ENCODE results near the gene PLXNB2.

Gene PLXNB2

GRCh38 chr22:50303515-50303847 lies 4.0 kb downstream of the PLXNB2 start:
- no peak for TF ChIP-seq TAF1 (IDR thresholded peaks at IDR 0.05; ENCODE audit: borderline replicate concordance, insufficient read depth, low read length)
- no peak for TF ChIP-seq FOXP2 (optimal IDR thresholded peaks at IDR 0.05; ENCODE audit: borderline replicate concordance, extremely low read depth, extremely low read length, insufficient read depth)
- no peak for TF ChIP-seq POLR2AphosphoS5 (IDR thresholded peaks at IDR 0.05; ENCODE audit: low read depth, low read length)
- no peak for TF ChIP-seq SIN3A (IDR thresholded peaks at IDR 0.05; ENCODE audit: borderline replicate concordance, insufficient read depth, low read length)
- no peak for TF ChIP-seq REST (IDR thresholded peaks at IDR 0.05; ENCODE audit: insufficient read depth in 1 of 2, low read depth in 2 of 2, low read length in 2 of 2)

GRCh38 chr22:50302564-50302963 lies 4.9 kb downstream of the PLXNB2 start:
- TF ChIP-seq FOXP2 (optimal IDR thresholded peaks at IDR 0.05; ENCODE audit: borderline replicate concordance, extremely low read depth, extremely low read length, insufficient read depth): no peak
- TF ChIP-seq REST (IDR thresholded peaks at IDR 0.05; ENCODE audit: insufficient read depth in 1 of 2, low read depth in 2 of 2, low read length in 2 of 2): no peak
- no peak for TF ChIP-seq POLR2AphosphoS5 (IDR thresholded peaks at IDR 0.05; ENCODE audit: low read depth, low read length)
- no peak for TF ChIP-seq SIN3A (IDR thresholded peaks at IDR 0.05; ENCODE audit: borderline replicate concordance, insufficient read depth, low read length)
- no peak for TF ChIP-seq TAF1 (IDR thresholded peaks at IDR 0.05; ENCODE audit: borderline replicate concordance, insufficient read depth, low read length)

- TF ChIP-seq TAF1 (IDR thresholded peaks at IDR 0.05; ENCODE audit: borderline replicate concordance, insufficient read depth, low read length): no peak
- TF ChIP-seq POLR2AphosphoS5 (IDR thresholded peaks at IDR 0.05; ENCODE audit: low read depth, low read length): no peak
- no peak for TF ChIP-seq REST (IDR thresholded peaks at IDR 0.05; ENCODE audit: insufficient read depth in 1 of 2, low read depth in 2 of 2, low read length in 2 of 2)
- TF ChIP-seq SIN3A (IDR thresholded peaks at IDR 0.05; ENCODE audit: borderline replicate concordance, insufficient read depth, low read length): no peak
- TF ChIP-seq FOXP2 (optimal IDR thresholded peaks at IDR 0.05; ENCODE audit: borderline replicate concordance, extremely low read depth, extremely low read length, insufficient read depth): no peak
These were observed 5.4 kb downstream of the PLXNB2 start for GRCh38 chr22:50302041-50302541.

GRCh38 chr22:50301581-50301991 lies 5.9 kb downstream of the PLXNB2 start:
- TF ChIP-seq SIN3A (IDR thresholded peaks at IDR 0.05; ENCODE audit: borderline replicate concordance, insufficient read depth, low read length): no peak
- TF ChIP-seq FOXP2 (optimal IDR thresholded peaks at IDR 0.05; ENCODE audit: borderline replicate concordance, extremely low read depth, extremely low read length, insufficient read depth): no peak
- TF ChIP-seq POLR2AphosphoS5 (IDR thresholded peaks at IDR 0.05; ENCODE audit: low read depth, low read length): no peak
- no peak for TF ChIP-seq REST (IDR thresholded peaks at IDR 0.05; ENCODE audit: insufficient read depth in 1 of 2, low read depth in 2 of 2, low read length in 2 of 2)
- no peak for TF ChIP-seq TAF1 (IDR thresholded peaks at IDR 0.05; ENCODE audit: borderline replicate concordance, insufficient read depth, low read length)
